ENCODE data around the gene KRTAP17-1.
"Not testable (repeated sequence)": the region's sequence is repeated elsewhere in the genome, so short reads cannot be mapped to it uniquely, and the experiment has no call there.

The KRTAP17-1 gene

GRCh38 chr17:41347869-41348760 lies 32.6 kb upstream of the KRTAP17-1 start:
- TF ChIP-seq CTCF (IDR thresholded peaks at IDR 0.05; ENCODE audit: low read depth, low read length) = no peak
- in situ Hi-C loops (cut with HindIII; ENCODE audit: low sequenced_read_pairs) = no loop called here
- no peak for DNase-seq (ENCODE audit: low read depth, low spot score)

DNA sequence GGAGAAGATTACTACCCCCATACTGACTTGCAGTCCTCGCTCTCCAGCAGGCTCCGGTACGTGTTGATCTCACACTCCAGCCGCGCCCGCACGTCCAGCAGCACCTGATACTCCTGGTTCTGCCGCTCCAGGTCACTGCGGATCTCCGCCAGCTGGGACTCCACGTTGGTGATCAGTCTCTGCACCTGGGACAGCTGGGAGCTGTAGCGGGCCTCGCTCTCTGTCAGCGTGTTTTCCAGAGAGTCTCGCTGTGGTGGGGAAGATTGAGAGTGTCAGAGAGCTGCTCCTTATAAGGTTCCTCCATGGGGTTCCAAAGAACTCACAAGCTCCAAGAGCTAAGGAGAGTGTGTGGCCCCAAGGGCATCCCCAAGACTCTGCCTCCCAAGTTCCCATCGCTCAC lies 30.9 kb upstream of the KRTAP17-1 start:
- in situ Hi-C loops (cut with HindIII; ENCODE audit: low sequenced_read_pairs); DNase-seq (ENCODE audit: low read depth, low spot score); H3K4me3 ChIP-seq (ENCODE audit: low read depth, low read length): not testable (repeated sequence)

More at GRCh38 chr17:41347869-41348760, 32.6 kb upstream of the KRTAP17-1 start:
- H3K4me3 ChIP-seq (ENCODE audit: low read depth, low read length) = no peak overlapping the region

DNA sequence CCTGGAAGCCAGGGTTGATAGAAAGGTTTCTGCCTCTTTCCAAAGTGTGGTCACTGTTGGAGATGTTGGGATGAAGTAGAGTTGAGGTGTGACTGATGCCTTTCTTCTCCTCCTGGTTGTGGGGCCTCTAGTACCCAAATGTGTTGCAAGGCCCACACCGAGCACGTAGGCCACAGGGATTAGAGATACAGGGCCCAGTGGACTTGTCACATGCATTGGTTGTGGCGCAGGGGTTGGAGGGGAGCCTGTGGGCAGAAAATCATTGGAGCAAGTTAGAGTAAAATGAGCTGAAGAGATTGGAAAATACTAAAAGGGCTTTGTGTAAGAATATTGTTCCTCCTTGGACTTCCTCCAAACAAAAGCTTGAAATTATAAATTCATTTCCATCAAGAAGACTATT lies 30.5 kb upstream of the KRTAP17-1 start:
- DNase-seq (ENCODE audit: low read depth, low spot score) = no peak
- in situ Hi-C loops (cut with HindIII; ENCODE audit: low sequenced_read_pairs) = no loop called here
- TF ChIP-seq CTCF (IDR thresholded peaks at IDR 0.05; ENCODE audit: low read depth, low read length) = no peak
- H3K4me3 ChIP-seq (ENCODE audit: low read depth, low read length) = no peak overlapping the region

- no peak for DNase-seq (ENCODE audit: low read depth, low spot score)
- H3K4me3 ChIP-seq (ENCODE audit: low read depth, low read length) = no peak overlapping the region
- no peak for TF ChIP-seq CTCF (IDR thresholded peaks at IDR 0.05; ENCODE audit: low read depth, low read length)
- in situ Hi-C loops (cut with HindIII; ENCODE audit: low sequenced_read_pairs) = no loop called here
These were observed 27.5 kb upstream of the KRTAP17-1 start for GRCh38 chr17:41343029-41343428.

DNA sequence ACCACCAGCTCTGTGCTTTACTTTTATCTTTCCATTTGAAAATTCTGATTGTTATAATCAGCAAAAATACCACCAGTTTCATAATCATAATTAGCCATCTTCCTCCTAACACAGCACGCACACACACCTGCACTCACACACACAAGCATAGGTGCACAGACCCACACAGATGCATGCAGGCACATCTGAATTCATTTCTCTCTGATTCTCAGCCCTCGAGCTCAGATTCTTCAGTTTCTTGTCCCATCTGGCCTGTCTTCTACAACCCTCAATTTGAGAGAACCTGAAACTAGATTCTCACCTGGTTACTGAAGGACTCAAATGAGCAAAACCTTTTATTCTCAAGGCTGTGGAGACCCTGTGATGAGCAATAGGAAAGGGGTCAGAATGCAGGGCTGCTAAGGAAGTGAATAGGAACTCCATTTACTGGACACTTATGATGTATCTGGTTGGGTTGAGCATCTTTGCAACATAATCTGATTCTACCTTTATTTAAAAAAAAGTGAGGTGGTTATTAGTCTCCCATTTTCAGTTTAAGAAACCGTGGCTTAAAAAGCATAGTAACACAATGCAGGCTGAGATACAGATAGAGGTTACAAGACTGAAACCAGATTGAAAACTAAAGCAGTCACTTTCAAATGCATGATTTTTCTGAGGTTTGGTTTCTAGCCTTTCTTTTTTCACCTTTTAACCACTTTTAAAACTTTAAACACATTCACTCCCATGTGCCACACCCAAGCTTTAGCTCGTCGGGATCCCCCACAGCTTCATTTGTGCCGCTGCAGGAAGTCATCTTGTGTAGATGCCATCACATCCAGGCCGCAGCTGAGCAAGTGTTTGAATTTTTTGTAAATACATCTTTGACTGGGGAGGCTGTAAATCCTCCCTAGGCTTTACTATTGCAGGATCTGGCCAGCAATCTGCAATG lies 25.7 kb upstream of the KRTAP17-1 start:
- no peak for TF ChIP-seq CTCF (IDR thresholded peaks at IDR 0.05; ENCODE audit: low read depth, low read length)
- no peak overlapping the region for H3K4me3 ChIP-seq (ENCODE audit: low read depth, low read length)
- in situ Hi-C loops (cut with HindIII; ENCODE audit: low sequenced_read_pairs) = no loop called here
- DNase-seq (ENCODE audit: low read depth, low spot score) = no peak

DNA sequence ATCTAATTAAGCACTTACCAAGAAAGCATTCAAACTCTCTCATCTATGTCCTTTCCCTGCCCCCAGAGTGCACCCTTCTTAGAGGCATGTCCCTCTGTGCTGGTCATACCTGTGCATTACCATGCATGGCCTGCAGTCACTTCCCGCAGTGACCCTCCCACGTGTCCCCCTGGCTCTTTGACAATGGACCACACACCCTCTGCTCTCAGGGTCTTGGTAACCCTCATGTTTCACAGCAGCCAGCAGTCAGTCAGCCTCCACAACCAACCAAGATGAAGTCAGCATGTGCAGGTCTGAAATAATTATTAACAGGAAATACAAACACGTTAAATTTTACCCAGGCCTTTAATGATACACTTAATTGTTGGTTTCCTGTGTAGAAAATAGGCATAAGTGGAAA lies 25.0 kb upstream of the KRTAP17-1 start:
- TF ChIP-seq CTCF (IDR thresholded peaks at IDR 0.05; ENCODE audit: low read depth, low read length) = no peak
- no peak for DNase-seq (ENCODE audit: low read depth, low spot score)
- no peak overlapping the region for H3K4me3 ChIP-seq (ENCODE audit: low read depth, low read length)
- in situ Hi-C loops (cut with HindIII; ENCODE audit: low sequenced_read_pairs) = no loop called here
